ENCODE measurements around the gene KPNA4. TPM values are rescaled to one million over a fixed set of nuclear protein-coding genes. Genes with fewer than 3 reads are reported as not detected.

KPNA4 gene
- total RNA-seq = 58.3 to 75.0 TPM (median 66.0 TPM) in 3 replicates
- long read RNA-seq, full-length matches to known transcripts = 49 of 60 reads
- long read RNA-seq, partial matches to known transcripts = 3 of 60 reads
- long read RNA-seq, other reads (novel, unspliced or antisense) = 8 of 60 reads

GRCh38 chr3:160565442-160566403 lies at the start of gene KPNA4:
Gene KPNA4 (minus strand): TSS chr3:160565571. CDS start chr3:160565282, 289 bp downstream.
- Mint-ChIP-seq H3K9me3 (ENCODE audit: low read depth) (no peaks in the 10 kb centered on the region), H3K36me3 (ENCODE audit: low read depth) (peaks cover 4% of the 10 kb centered on the region), H3K4me3 (ENCODE audit: unreplicated experiment) (peak within 1 kb of the TSS; percentile 95), H3K27me3 (ENCODE audit: low read depth) (no peaks in the 10 kb centered on the region), H3K27ac (ENCODE audit: unreplicated experiment) (peak within 1 kb of the TSS; percentile 99), H3K4me1 (ENCODE audit: low read depth) (peaks cover 47% of the 10 kb centered on the region)
- TF ChIP-seq CTCF (IDR thresholded peaks at IDR 0.05) = no peak
- DNase-seq (ENCODE audit: low spot score) = peak; percentile 99

- no peak for TF ChIP-seq CTCF (IDR thresholded peaks at IDR 0.05)
- Mint-ChIP-seq H3K9me3 (ENCODE audit: low read depth) (no peaks in the 10 kb centered on the region), H3K36me3 (ENCODE audit: low read depth) (no peaks in the 10 kb centered on the region), H3K27ac (ENCODE audit: unreplicated experiment) (no peak overlapping the region), H3K4me3 (ENCODE audit: unreplicated experiment) (no peak overlapping the region), H3K27me3 (ENCODE audit: low read depth) (peaks cover 5% of the 10 kb centered on the region), H3K4me1 (ENCODE audit: low read depth) (peaks cover 29% of the 10 kb centered on the region)
- DNase-seq (ENCODE audit: low spot score) = no peak
Measured at GRCh38 chr3:160613661-160614060, 48.3 kb upstream of the KPNA4 start.

- H3K27ac Mint-ChIP-seq (ENCODE audit: unreplicated experiment) = no peak overlapping the region
- DNase-seq (ENCODE audit: low spot score) = no peak
- peaks cover 18% of the 10 kb centered on the region for H3K4me1 Mint-ChIP-seq (ENCODE audit: low read depth)
- H3K4me3 Mint-ChIP-seq (ENCODE audit: unreplicated experiment) = no peak overlapping the region
- peaks cover 5% of the 10 kb centered on the region for H3K27me3 Mint-ChIP-seq (ENCODE audit: low read depth)
- no peaks in the 10 kb centered on the region for H3K9me3 Mint-ChIP-seq (ENCODE audit: low read depth)
- H3K36me3 Mint-ChIP-seq (ENCODE audit: low read depth) = no peaks in the 10 kb centered on the region
- no peak for TF ChIP-seq CTCF (IDR thresholded peaks at IDR 0.05)
Measured at GRCh38 chr3:160612386-160613075, 47.2 kb upstream of the KPNA4 start.

GRCh38 chr3:160611141-160611540 lies 45.8 kb upstream of the KPNA4 start:
- Mint-ChIP-seq H3K9me3 (ENCODE audit: low read depth) (no peaks in the 10 kb centered on the region), H3K27me3 (ENCODE audit: low read depth) (peaks cover 5% of the 10 kb centered on the region), H3K4me1 (ENCODE audit: low read depth) (peaks cover 4% of the 10 kb centered on the region), H3K27ac (ENCODE audit: unreplicated experiment) (no peak overlapping the region), H3K4me3 (ENCODE audit: unreplicated experiment) (no peak overlapping the region), H3K36me3 (ENCODE audit: low read depth) (no peaks in the 10 kb centered on the region)
- DNase-seq (ENCODE audit: low spot score) = no peak
- TF ChIP-seq CTCF (IDR thresholded peaks at IDR 0.05) = no peak

GRCh38 chr3:160608870-160609269 lies 43.5 kb upstream of the KPNA4 start:
- Mint-ChIP-seq H3K27ac (ENCODE audit: unreplicated experiment) (no peak overlapping the region), H3K27me3 (ENCODE audit: low read depth) (peaks cover 5% of the 10 kb centered on the region), H3K4me1 (ENCODE audit: low read depth) (no peaks in the 10 kb centered on the region), H3K9me3 (ENCODE audit: low read depth) (no peaks in the 10 kb centered on the region), H3K36me3 (ENCODE audit: low read depth) (no peaks in the 10 kb centered on the region), H3K4me3 (ENCODE audit: unreplicated experiment) (no peak overlapping the region)
- TF ChIP-seq CTCF (IDR thresholded peaks at IDR 0.05) = no peak
- DNase-seq (ENCODE audit: low spot score) = no peak
